ENCODE measurements around the gene OGDH.

The OGDH gene

GRCh38 chr7:44736896-44737295 is 130.5 kb downstream of the OGDH start:
- DNase-seq (ENCODE audit: low read depth in 2 of 2) = no peak
- TF ChIP-seq CTCF (IDR thresholded peaks at IDR 0.05; ENCODE audit: low read depth, low read length) = no peak
- no peak overlapping the region for H3K4me3 ChIP-seq (replicated peaks in 1 of 2; ENCODE audit: low read depth in 2 of 2, low read length in 2 of 2)

- no peak for DNase-seq (ENCODE audit: low read depth in 2 of 2)
- no peak overlapping the region for H3K4me3 ChIP-seq (replicated peaks in 1 of 2; ENCODE audit: low read depth in 2 of 2, low read length in 2 of 2)
- no peak for TF ChIP-seq CTCF (IDR thresholded peaks at IDR 0.05; ENCODE audit: low read depth, low read length)
These were observed 131.8 kb downstream of the OGDH start for GRCh38 chr7:44738051-44738723.

DNA sequence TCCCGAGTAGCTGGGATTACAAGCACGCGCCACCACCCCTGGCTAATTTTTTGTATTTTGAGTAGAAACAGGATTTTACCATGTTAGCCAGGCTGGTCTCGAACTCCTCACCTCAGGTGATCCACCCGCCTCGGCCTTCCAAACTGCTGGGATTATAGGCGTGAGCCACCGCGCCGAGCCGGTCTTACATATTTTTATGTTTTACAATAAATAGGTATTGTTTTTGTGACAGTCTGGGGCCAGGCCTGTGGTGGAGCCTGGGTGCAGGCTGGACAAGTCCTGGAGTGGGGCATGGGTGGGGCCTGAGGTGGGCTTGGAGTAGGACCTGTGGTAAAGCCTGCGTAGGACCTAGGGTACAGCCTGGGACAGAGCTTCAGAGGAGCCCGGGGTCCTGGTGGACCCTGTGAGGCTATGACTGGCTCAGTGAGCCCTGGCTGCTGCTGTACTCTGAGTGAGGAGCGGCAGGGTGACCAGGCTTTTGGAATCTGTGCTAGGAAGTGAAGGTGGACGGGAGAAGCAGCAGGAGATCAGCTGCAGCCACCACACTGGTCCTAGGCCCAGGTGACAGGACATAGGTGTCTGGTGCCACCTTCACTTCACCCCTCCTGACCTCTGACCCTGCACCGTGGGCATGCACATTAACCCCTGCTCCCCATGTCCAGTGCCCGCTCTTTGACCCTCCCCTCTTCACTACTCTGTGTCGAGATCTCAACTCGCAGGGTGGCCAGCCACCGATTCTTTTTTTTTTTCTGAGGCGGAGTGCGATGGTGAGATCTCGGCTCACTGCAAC is 132.6 kb downstream of the OGDH start:
- no peak overlapping the region for H3K4me3 ChIP-seq (replicated peaks in 1 of 2; ENCODE audit: low read depth in 2 of 2, low read length in 2 of 2)
- DNase-seq (ENCODE audit: low read depth in 2 of 2) = no peak
- no peak for TF ChIP-seq CTCF (IDR thresholded peaks at IDR 0.05; ENCODE audit: low read depth, low read length)

DNA sequence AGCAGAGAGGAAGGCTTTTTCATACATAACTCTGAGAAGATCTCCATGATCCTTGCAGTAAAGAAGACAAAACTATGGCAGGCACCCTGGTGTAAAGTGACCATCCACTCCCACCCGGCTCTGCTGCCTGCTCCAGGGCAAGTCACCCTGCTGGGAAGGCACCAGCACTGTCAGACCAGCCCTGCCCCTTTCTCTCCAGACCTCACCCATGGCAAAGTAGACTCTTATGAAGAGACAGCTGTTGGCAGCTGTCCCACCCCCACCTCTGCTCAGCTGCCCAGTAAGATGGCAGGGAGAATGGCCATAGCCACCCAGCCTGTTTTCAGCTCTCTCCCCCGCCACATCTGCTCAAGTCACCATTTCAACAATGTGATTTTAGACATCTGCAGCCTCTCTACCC is 133.6 kb downstream of the OGDH start:
- H3K4me3 ChIP-seq (replicated peaks in 1 of 2; ENCODE audit: low read depth in 2 of 2, low read length in 2 of 2) = no peak overlapping the region
- no peak for DNase-seq (ENCODE audit: low read depth in 2 of 2)
- no peak for TF ChIP-seq CTCF (IDR thresholded peaks at IDR 0.05; ENCODE audit: low read depth, low read length)

DNA sequence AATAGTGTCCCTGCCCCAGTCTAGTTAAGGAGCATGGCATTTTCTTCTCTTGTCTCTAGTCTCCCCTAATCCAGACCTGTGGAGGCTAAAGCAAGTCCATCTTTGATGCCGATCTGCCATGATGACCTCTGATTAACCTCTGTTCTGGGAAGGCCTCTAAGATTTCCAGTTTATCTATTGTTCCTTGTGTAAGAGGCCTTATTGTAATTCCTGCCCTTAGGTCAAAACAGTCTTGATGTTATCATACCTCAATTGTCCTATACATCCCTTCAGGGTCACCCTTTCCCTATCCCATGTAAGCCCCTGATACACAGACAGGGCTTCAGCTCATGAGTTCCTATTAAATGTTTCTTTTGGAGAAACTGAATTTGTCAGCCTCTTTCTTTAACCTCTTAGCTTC is 137.3 kb downstream of the OGDH start:
- DNase-seq (ENCODE audit: low read depth in 2 of 2) = no peak
- TF ChIP-seq CTCF (IDR thresholded peaks at IDR 0.05; ENCODE audit: low read depth, low read length) = no peak
- no peak overlapping the region for H3K4me3 ChIP-seq (replicated peaks in 1 of 2; ENCODE audit: low read depth in 2 of 2, low read length in 2 of 2)

GRCh38 chr7:44748045-44748947 is 141.9 kb downstream of the OGDH start, which contains the start of gene ZMIZ2:
TSS of gene ZMIZ2 (plus strand) at chr7:44748847. CDS start at chr7:44756250, 7,403 bp downstream.
- no peak for TF ChIP-seq CTCF (IDR thresholded peaks at IDR 0.05; ENCODE audit: low read depth, low read length)

More at GRCh38 chr7:44748045-44748947, 141.9 kb downstream of the OGDH start, which contains the start of gene ZMIZ2:
- H3K4me3 ChIP-seq (replicated peaks in 1 of 2; ENCODE audit: low read depth in 2 of 2, low read length in 2 of 2) = peak within 1 kb of the TSS; percentile 86 to 89
- DNase-seq (ENCODE audit: low read depth in 2 of 2) = peak; percentile 89 to 93
